Activated naive CD4-positive, alpha-beta T cell treated with anti-CD3 and anti-CD28 coated beads, Interleukin-2, amount 50 U/mL, for 72 hours (primary cell): Measurements from ENCODE around the gene SULT4A1. TPM values are rescaled to one million over a fixed set of nuclear protein-coding genes. Genes with fewer than 3 reads are reported as not detected.
A peak's percentile ranks its signal among the peaks of the same experiment; 100 is the strongest.
"Not testable (repeated sequence)": the region's sequence is repeated elsewhere in the genome, so short reads cannot be mapped to it uniquely, and the experiment has no call there.

Experiments used
- ATAC-seq, 2 donors: fragments of 150-1000 bp; cut with Tn5 transposase; 2 replicates each; pipeline ENCODE4 v1.10.0; 2021; ENCODE audit warnings: mild to moderate bottlenecking in 2 of 2, moderate library complexity in 2 of 2
- DNase-seq, 2 donors: peaks; one replicate each; pipeline ENCODE4 v3.0.0; 2021 to 2022; ENCODE audit warnings: low spot score in 2 of 2
- H3K27ac Mint-ChIP-seq, 2 donors: one replicate each; pipeline ENCODE4 v1.8.0; 2022; ENCODE audit warnings: mild to moderate bottlenecking in 2 of 2, mixed read lengths in 2 of 2
- H3K36me3 Mint-ChIP-seq, 2 donors: one replicate each; pipeline ENCODE4 v1.8.0; 2022; ENCODE audit warnings: mixed read lengths in 2 of 2
- H3K9me3 Mint-ChIP-seq, 2 donors: one replicate each; pipeline ENCODE4 v1.8.0; 2022; ENCODE audit warnings: mixed read lengths in 2 of 2
- total RNA-seq, 2 donors: library from RNA; stranded (reverse); gene quantifications; one replicate each; pipeline ENCODE4 v1.2.3, GENCODE V29; 2022

Gene SULT4A1, protein sequence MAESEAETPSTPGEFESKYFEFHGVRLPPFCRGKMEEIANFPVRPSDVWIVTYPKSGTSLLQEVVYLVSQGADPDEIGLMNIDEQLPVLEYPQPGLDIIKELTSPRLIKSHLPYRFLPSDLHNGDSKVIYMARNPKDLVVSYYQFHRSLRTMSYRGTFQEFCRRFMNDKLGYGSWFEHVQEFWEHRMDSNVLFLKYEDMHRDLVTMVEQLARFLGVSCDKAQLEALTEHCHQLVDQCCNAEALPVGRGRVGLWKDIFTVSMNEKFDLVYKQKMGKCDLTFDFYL
- total RNA-seq, result under 1 TPM in 1 of 2 donors, not detected in 1; 0.29 TPM

DNA sequence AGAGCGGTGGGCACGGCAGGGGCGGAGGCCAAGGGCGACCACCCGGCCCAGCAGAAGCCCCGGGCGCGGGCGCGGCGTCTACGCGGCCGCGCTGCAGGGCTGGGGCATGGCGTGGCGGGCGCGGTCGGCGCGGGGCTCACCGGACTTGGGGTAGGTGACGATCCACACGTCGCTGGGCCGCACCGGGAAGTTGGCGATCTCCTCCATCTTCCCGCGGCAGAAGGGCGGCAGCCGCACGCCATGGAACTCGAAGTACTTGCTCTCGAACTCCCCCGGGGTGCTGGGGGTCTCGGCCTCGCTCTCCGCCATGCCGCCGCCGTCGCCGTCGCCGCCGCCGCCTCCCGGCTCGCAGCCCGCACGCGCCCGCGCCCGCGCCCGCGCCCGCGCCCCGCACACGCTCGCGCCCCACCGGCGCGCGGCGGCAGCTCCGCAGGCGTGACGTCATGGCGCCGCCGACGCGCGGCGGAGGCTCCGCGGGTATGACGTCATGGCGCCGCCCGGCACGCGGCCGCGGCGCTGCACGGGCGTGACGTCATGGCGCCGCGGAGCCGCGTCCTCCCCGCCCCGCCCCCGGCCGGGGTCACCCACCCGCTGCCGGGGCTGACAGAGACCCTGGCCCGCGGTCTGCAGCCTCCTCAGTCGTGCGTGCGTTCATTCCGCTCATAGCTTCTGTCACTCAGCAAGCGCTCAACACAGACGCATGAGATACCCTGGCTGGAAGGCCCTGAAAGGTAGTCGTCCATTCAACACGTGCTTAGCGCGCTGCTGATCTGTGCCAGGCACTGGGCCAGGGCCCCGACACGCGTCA, at the start of gene SULT4A1:
Gene SULT4A1 (minus strand): TSS at position 440 of the 808 bp plus-strand sequence. CDS start 131 bp downstream, at position 309.
- DNase-seq (peak in 1 of 2 donors; percentile 28), ATAC-seq (no peak)
- H3K36me3 Mint-ChIP-seq, result peaks cover 0 to 4% of the 10 kb centered on the region in 2 donors
- H3K9me3 Mint-ChIP-seq, result peaks cover 3% of the 10 kb centered on the region in 2 donors
- no peak within 1 kb of the TSS for H3K27ac Mint-ChIP-seq

DNA sequence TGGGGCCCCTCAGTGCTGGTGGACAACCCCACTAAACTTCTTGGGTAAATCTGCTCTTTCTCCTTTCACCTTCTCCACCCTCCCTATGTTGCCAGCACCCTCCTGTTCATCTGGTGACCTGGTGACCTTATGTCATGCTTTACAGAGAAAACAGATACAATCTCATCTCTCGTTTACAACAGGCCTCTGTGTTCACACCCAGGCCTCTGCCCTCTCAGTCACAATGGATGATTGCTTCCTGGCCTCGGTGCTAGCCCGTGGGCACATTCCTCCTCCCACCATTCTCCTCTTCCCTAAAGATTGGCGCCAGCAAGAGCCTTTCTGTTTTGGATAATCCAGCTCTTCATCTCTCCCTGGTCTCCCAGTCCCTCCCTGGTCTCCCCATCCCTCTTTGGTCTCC, 49.0 kb upstream of the SULT4A1 start:
- Mint-ChIP-seq H3K9me3 (no peaks in the 10 kb centered on the region), H3K36me3 (no peaks in the 10 kb centered on the region), H3K27ac (no peak overlapping the region)
- ATAC-seq, result no peak
- DNase-seq, result no peak

DNA sequence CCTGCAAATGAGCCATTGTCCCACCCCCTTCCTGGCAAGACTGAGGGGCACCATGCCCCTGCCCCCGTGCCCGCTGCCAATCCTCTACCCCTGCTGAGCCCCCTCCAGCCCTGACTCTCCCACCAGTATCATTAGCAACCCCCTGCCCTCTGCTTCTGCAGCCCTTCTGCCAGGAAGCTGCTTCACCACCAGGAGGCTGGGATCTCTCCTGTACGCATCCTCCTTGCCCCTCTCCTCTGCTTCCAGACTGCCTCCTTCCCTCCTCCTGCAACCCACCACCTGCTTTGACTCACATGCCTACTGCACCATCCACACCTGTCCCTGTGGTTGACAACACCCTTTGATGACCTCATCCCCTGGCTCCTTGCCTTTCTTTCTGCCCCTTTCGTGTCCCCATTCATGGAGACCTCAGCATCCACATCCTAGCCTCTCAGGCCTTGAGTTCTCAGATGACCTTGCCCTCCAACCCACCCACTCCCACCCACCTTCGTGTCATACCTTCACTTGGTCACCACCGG, 47.9 kb upstream of the SULT4A1 start:
- no peaks in the 10 kb centered on the region for H3K36me3 Mint-ChIP-seq
- DNase-seq (no peak), ATAC-seq (no peak)
- H3K9me3 Mint-ChIP-seq, result no peaks in the 10 kb centered on the region
- H3K27ac Mint-ChIP-seq, result no peak overlapping the region

DNA sequence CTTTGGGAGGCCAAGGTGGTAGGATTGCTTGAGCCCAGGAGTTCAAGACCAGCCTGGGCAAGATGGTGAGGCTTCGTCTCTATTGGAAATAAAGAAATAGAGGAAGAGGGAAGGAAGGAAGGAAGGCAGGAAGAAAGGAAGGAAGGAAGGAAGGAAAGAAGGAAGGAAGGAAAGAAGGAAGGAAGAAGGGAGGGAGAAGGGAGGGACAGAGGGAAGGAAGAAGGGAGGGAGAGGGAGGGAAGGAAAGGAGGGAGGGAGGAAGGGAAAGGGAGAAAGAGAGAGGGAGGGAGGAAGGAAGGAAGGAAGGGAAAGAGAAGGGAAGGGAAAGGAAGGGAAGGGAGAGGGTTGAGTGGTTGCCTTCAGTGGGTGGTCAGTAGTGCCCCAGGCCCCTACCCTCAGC, 47.4 kb upstream of the SULT4A1 start:
- ATAC-seq (no peak), DNase-seq (no peak)
- Mint-ChIP-seq H3K36me3 (no peaks in the 10 kb centered on the region), H3K27ac (no peak overlapping the region), H3K9me3 (no peaks in the 10 kb centered on the region)

DNA sequence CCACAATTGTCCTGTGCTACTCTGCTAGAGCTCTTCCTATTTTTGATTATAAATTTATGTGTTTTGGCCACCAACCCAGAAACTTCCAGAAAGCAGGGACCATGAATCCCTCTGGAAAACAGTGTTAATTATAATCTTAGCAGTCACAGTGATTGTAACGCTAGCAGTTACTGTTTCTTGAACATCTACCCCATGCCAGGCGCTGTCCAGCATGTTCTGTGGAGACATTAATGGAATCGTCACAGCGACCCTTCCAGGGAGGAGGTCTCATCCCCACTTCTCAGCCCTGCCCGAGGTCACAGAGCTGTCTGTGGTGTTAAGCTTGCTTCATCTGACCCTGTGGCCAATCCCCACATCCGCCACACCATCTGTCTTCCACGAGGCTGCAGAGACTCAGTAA, 43.4 kb upstream of the SULT4A1 start:
- Mint-ChIP-seq H3K27ac (no peak overlapping the region), H3K9me3 (no peaks in the 10 kb centered on the region), H3K36me3 (no peaks in the 10 kb centered on the region)
- no peak for DNase-seq
- no peak for ATAC-seq

DNA sequence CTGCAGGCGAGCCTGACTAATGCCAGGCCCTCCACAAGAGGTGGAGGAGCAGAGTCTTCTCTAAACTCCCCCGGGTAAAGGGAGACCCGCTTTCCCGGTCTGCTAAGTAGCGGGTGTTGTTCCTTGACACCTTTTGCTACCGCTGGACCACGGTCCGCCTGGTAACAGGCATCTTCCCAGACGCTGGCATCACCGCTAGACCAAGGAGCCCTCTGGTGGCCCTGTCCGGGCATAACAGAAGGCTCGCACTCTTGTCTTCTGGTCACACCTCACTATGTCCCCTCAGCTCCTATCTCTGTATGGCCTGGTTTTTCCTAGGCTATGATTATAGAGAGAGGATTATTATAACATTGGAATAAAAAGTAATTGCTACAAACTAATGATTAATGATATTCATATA, 42.1 kb upstream of the SULT4A1 start:
- peak in 1 of 2 donors; percentile 28 for DNase-seq
- H3K36me3 Mint-ChIP-seq, H3K9me3 Mint-ChIP-seq, ATAC-seq, H3K27ac Mint-ChIP-seq: not testable (repeated sequence)

DNA sequence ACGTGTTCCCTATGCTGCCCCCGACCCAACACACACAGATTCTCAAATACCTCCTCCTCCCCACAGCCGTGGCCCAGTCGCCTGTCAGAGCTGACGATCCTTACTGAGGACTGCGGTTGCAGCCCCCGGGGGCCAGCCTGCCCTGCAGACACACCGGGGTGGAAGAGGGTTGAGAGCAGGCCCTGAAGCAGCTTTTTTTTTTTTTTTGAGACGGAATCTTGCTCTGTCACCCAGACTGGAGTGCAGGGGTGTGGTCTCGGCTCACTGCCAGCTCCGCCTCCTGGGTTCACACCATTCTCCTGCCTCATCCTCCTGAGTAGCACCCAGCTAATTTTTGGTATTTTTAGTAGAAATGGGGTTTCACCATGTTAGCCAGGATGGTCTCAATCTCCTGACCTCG, 40.7 kb upstream of the SULT4A1 start:
- not testable (repeated sequence) for H3K9me3 Mint-ChIP-seq, DNase-seq, ATAC-seq, H3K36me3 Mint-ChIP-seq
- H3K27ac Mint-ChIP-seq, result peak overlapping the region in 1 of 2 donors; percentile 48

DNA sequence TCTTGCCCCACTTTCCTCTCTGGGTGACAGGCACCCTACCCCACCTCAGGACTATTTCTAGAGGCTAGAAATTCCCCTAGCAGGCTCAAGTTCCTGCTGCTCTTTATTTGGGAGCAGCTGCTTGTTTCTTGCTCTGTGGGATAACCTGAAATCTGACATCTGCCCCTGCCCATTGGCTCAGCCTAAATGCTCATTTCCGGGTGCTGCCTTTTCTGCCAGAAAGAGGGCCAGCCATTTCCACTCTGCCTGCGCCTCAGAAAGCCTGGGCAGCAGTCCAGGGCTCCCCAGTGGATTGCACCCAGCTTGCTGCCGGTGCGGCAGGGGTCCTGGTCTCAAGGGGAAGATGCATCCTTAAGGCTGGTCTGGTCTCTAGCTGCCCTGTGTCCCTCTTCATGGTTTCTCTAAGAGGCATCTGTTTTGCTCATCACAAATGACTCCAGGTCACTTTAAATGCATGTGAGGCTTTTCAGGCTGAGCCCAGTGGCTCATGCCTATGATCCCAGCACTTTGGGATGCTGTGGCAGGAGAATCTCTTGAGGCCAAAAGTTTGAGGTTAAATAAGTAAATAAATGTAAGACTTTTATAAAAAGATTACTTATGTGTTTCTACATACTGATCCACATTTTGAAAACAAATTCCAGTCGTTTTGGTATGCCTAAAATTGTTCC, 39.8 kb upstream of the SULT4A1 start:
- Mint-ChIP-seq H3K27ac (no peak overlapping the region), H3K36me3 (no peaks in the 10 kb centered on the region), H3K9me3 (no peaks in the 10 kb centered on the region)
- ATAC-seq, result no peak
- DNase-seq, result no peak

DNA sequence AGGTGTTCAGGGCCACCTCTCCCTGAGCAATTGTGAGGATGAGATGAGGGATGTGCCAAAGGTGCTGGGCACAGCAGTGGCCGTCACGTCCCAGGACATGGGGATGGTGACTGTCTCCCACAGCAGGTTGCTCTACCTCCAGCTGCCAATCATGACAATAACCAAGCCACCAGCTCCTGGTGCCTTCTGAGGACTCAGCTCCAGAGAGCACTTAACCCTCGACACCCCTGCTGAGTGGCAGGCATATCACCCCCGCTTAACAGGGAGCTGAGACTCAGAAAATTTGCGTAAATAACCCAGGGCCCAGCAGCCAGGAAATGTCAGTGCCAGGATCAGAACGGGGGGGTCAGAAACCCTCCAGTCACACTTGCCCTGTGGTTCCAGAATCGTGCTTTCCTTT, 37.9 kb upstream of the SULT4A1 start:
- Mint-ChIP-seq H3K27ac (peak overlapping the region in 1 of 2 donors; percentile 34), H3K36me3 (no peaks in the 10 kb centered on the region), H3K9me3 (no peaks in the 10 kb centered on the region)
- ATAC-seq, result no peak
- DNase-seq, result no peak

DNA sequence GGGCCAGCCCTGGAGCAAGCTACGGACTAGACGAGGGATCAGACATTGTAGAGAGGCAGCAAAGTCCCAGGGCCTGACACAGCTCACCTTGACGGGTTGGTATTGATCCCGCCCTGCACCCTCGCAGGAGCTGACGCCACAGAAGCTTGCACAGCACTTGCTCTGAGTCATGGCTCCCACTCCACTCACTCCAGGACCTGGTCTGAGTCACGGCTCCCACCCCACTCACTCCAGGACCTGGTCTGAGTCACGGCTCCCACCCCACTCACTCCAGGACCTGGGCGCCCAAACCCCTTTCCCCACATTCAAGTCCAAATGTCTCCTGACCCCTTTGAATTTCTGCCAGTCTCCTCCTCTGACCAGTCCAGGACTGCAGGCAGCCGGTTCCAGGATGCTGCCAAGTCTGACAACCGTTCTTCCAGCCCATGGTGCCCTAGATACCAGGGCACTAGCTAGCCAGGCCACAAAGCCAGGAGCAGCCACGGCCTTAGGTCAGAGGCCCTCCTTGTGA, 35.5 kb upstream of the SULT4A1 start:
- H3K36me3 Mint-ChIP-seq, result no peaks in the 10 kb centered on the region
- H3K27ac Mint-ChIP-seq, result no peak overlapping the region
- ATAC-seq (peak; percentile 80 to 82), DNase-seq (no peak)
- no peaks in the 10 kb centered on the region for H3K9me3 Mint-ChIP-seq

DNA sequence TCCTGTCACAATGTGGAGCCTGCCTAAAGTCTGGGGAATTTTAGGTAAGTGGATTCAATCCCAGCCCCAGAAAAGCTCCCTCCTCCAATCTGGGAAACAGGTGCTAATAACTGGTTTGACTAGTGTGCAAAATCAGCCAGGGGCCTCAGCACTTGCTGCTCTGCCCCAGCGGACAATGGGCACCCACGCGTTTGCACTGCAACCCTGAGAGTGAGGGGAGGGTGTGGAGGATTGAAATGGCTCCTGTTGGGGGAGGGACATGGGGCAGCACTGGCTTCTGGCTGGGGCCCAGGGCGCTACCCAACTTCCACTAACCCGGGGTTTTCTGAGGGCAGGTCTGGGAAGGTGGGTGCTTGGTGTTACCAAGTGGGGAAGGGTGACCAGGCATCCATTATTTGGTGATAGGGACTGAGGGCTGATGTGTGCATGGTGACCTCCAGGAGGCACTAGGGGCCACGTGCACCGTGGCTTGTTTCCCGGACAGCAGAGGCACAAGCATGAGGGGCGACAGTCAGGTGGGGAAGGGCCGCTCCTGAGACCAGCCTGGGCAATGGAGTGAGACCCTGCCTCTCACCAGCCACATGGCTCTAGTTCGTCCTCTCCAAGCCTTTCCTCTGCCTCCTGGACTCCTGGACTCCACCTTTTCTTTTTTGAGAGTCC, 33.8 kb upstream of the SULT4A1 start:
- H3K36me3 Mint-ChIP-seq, result no peaks in the 10 kb centered on the region
- H3K27ac Mint-ChIP-seq, result no peak overlapping the region
- no peaks in the 10 kb centered on the region for H3K9me3 Mint-ChIP-seq
- DNase-seq (no peak), ATAC-seq (no peak)

DNA sequence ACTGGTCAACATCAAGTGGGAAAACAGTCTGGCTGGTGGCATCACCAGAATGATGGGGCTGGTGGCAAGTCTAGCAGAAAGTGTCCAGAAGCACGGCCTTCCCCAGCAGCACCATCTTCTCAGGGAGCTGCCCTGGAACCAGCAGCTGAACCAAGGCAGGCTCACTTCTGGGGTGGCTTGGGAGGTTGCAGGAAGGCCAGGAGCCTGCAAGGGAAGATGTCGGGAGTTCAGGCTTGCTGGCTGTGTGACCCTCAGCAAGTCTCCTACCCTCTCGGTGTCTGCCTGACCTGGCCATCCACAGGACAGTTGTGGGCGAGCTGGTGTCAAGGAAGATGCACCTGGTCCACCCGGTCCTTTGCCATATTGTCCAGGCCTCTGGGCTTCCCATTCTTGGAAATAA, 31.8 kb upstream of the SULT4A1 start:
- H3K9me3 Mint-ChIP-seq, result no peaks in the 10 kb centered on the region
- no peaks in the 10 kb centered on the region for H3K36me3 Mint-ChIP-seq
- no peak overlapping the region for H3K27ac Mint-ChIP-seq
- no peak for ATAC-seq
- no peak for DNase-seq

DNA sequence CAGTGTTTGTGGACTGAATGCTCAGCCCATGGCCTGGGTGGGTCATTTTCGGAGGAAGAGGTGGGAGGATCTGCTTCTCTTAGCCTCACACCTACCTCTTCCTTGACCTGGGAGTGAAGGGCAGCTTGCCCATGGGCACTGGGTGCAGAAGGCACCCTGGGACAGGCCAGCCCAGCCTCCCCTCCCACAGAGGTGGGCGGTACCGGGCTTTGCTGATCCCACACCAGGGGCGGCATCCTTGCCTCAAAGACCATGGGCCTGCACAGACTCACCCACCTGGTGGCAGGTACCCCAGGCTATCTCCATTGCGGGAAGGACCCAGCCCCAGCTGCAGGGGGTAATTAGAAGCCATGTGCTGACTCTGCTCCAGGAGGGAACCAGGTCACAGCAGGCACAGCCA, 31.0 kb upstream of the SULT4A1 start:
- no peak for ATAC-seq
- no peaks in the 10 kb centered on the region for H3K36me3 Mint-ChIP-seq
- H3K9me3 Mint-ChIP-seq, result no peaks in the 10 kb centered on the region
- no peak for DNase-seq
- H3K27ac Mint-ChIP-seq, result no peak overlapping the region

DNA sequence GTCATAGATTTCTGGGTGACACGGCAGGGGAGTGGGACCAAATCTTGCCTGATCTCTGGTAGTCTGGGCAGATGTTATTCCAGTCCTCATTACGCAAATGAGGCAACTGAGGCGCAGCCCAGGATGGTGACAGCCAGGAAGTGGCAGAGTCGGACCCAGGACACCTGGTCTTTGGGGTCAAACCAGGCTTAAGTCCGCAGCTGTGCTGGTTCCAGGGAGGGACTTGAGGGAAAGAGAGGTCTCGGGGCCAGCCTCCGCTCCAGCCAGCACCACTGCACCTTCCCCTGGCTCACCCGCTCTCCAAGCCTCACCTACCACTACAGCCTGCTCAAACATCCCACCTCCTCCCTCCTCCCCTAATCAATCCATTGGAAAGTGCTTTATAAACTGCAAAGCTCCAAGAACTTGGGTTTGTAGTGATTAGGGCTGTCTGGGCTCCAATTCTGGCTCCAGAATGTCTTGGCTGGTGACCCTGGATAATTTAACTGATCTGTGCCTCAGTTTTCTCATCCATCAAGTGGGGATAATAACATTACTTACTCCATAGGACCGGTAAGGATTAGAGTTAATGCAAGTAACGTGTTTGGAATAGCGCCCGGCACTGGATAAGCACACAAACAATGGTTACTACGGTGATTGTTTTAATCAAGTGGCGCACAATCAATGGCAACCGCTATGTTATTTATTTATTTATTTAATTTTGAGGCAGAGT, 30.0 kb upstream of the SULT4A1 start:
- ATAC-seq (no peak), DNase-seq (no peak)
- H3K9me3 Mint-ChIP-seq, result no peaks in the 10 kb centered on the region
- H3K36me3 Mint-ChIP-seq, result no peaks in the 10 kb centered on the region
- no peak overlapping the region for H3K27ac Mint-ChIP-seq

DNA sequence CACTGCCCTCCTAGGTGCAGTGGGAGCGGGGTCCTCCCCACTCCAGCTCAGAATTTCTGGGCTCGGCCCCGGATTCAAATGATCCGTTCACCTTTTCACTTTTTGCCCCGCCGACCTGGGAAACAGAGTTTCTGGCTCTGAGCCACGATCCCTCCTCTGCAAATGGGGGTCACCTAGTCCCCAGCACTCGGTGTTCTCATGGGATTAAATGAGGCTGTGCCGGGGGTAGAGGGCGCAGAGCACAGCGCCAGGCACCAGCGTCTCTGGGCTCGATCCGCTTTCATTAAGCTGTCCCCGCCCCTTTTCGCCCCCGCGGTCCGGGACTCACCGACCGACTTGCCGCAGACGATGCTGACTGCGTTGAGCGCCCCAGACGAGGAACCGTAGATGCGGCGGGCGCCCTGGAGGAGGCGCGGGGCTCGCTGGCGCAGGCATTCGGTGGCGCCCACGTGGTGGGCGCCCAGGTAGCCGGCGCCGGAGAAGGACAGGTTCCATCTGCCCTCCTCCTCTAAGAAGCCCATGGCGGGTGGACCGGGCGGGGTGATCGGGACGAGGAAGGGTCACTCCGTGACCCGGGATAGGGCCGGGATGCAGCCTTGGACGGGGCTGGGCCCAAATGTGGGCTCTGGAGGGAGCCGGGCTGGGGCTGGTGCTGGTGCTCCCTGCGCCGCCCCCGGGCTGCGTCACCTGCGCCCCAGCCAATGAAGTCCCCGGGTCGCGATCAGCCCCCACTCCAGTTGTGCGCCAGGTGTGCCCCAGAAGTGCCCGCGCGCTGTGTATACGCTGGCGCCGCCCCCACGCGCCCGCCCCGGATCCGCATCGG, 29.3 kb upstream of the SULT4A1 start, which contains the start of gene PNPLA5:
Gene PNPLA5 (minus strand): TSS at position 654 of the 823 bp plus-strand sequence. CDS start 133 bp downstream, at position 521.
- no peaks in the 10 kb centered on the region for H3K36me3 Mint-ChIP-seq
- DNase-seq (peak; percentile 13 to 23), ATAC-seq (peak in 1 of 2 donors; percentile 70)
- H3K27ac Mint-ChIP-seq, result no peak within 1 kb of the TSS
- no peaks in the 10 kb centered on the region for H3K9me3 Mint-ChIP-seq
